NCI-H2227 treated with DMSO at 0.1 percent for 48 hours (cell line): ENCODE data around the gene MRPS16.
A peak's percentile ranks its signal among the peaks of the same experiment; 100 is the strongest.
"Not testable (repeated sequence)": the region's sequence is repeated elsewhere in the genome, so short reads cannot be mapped to it uniquely, and the experiment has no call there.

Experiments used
- DNase-seq: peaks from one replicate; lab custom pipeline; 2025; lab: John Stamatoyannopoulos, UW

Gene MRPS16

GRCh38 chr10:73252445-73253224 lies at the start of gene MRPS16:
Gene MRPS16, minus strand, starts transcription at chr10:73252644. Its CDS starts 162 bp downstream, at chr10:73252482.
- peak; percentile 83 for DNase-seq

GRCh38 chr10:73296946-73297345 lies 44.5 kb upstream of the MRPS16 start:
- DNase-seq: no peak

GRCh38 chr10:73293461-73293860 lies 41.0 kb upstream of the MRPS16 start:
- no peak for DNase-seq

GRCh38 chr10:73289958-73290357 lies 37.5 kb upstream of the MRPS16 start:
- DNase-seq: no peak

- no peak for DNase-seq
Measured at GRCh38 chr10:73287441-73287840, 35.0 kb upstream of the MRPS16 start.

GRCh38 chr10:73281097-73281496 lies 28.7 kb upstream of the MRPS16 start:
- DNase-seq: no peak

GRCh38 chr10:73264423-73264822 lies 12.0 kb upstream of the MRPS16 start:
- DNase-seq: no peak

GRCh38 chr10:73263693-73264347 lies 11.4 kb upstream of the MRPS16 start:
- no peak for DNase-seq

GRCh38 chr10:73262880-73263555 lies 10.6 kb upstream of the MRPS16 start:
- DNase-seq: no peak

- no peak for DNase-seq
Measured at GRCh38 chr10:73262105-73262730, 9.8 kb upstream of the MRPS16 start.

- no peak for DNase-seq
Measured at GRCh38 chr10:73261362-73261995, 9.0 kb upstream of the MRPS16 start.

GRCh38 chr10:73258612-73259011 lies 6.2 kb upstream of the MRPS16 start:
- not testable (repeated sequence) for DNase-seq

GRCh38 chr10:73253225-73253555 lies 746 bp upstream of the MRPS16 start:
- no peak for DNase-seq

- no peak for DNase-seq
Measured at GRCh38 chr10:73251683-73252444, 580 bp downstream of the MRPS16 start.

GRCh38 chr10:73248259-73248724 lies 4.2 kb downstream of the MRPS16 start:
- DNase-seq: no peak

- no peak for DNase-seq
Measured at GRCh38 chr10:73247509-73248258, 4.8 kb downstream of the MRPS16 start.

- peak; percentile 90 for DNase-seq
Measured at GRCh38 chr10:73246646-73247508, 5.6 kb downstream of the MRPS16 start, which contains the start of gene DNAJC9. Gene DNAJC9, minus strand, starts transcription at chr10:73247255. Its CDS starts 66 bp downstream, at chr10:73247189.

- DNase-seq: no peak
Measured at GRCh38 chr10:73246322-73246645, 6.2 kb downstream of the MRPS16 start.

- no peak for DNase-seq
Measured at GRCh38 chr10:73244866-73245477, 7.5 kb downstream of the MRPS16 start.
